Activated T-cell treated with anti-CD3 and anti-CD28 coated beads for 24 hours (primary cell): ENCODE results near the gene GTF3C5.
A peak's percentile ranks its signal among the peaks of the same experiment; 100 is the strongest.
"Not testable (repeated sequence)": the region's sequence is repeated elsewhere in the genome, so short reads cannot be mapped to it uniquely, and the experiment has no call there.

Source experiments
- DNase-seq: peaks from one replicate; pipeline ENCODE4 v3.0.0-alpha.2; 2020; ENCODE audit warnings: low read depth

Gene GTF3C5

DNA sequence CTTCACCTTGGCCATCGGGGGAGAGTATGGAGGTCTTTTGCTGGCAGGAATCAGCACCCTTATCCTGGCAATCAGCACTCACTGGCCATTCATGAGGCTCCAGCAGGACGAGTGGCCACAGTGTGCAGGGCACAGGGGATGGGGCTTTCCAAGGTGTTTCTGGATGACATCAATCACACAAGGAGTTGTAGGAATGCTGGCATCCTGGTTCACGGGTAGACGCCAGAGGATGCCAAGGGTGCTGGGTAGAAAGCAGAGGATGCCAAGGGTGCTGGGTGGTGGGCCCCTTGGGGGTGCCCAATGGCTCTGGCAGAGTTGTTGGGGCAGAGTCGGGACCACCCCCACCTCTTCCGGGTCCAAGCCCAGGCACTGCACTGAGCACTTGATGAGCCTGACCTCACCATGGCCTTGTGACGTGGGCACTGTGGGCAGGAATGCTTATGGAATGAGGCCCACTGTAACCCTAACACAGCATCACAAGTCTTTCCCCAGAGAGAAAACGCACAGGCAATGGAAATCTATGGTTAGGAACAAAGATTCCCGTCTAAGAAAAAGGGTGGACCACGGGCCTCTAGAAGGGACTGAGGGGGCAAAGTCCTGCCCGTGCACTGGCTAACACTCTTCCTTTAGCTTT, 60.1 kb downstream of the GTF3C5 start:
- no peak for DNase-seq

DNA sequence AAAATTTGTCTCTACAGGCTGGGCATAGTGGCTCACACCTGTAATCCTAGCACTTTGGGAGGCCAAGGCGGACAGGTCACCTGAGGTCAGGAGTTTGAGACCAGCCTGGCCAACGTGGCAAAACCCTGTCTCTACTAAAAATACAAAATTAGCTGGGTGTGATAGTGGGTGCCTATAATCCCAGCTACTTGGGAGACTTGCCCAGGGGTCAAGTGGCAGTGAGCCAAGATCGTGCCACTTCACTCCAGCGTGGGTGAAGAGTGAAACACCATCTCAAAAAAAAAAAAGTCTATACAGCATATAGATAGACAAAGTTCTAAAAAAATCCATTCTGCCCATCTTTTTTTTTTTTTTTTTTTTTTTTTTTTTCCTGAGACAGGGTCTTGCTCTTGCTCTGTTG, 63.6 kb downstream of the GTF3C5 start:
- not testable (repeated sequence) for DNase-seq

DNA sequence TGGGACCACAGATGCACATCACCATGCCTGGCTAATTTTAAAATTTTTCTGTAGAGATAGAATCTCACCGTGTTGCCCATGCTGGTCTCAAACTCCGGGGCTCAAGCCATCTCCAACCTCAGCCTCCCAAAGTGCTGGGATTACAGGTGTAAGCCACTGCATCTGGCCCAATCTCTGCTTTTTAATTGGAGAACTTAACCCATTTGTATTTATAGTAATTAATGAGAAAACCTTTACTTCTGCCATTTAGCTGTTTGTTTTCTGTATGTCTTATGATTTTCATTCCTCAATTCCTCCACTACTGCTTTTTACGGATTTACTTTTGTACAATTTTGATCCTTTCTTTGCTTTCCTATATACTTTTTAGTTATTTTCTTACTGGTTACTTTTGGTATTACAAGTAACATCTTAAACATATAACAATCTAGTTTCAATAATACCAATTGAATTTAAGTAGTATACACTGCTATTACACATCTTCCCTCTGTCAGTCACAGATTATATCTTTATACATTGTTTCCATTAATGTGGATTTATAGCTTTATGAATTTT, 64.1 kb downstream of the GTF3C5 start:
- no peak for DNase-seq

- no peak for DNase-seq
Measured at GRCh38 chr9:133098104-133098754, 67.4 kb downstream of the GTF3C5 start.

DNA sequence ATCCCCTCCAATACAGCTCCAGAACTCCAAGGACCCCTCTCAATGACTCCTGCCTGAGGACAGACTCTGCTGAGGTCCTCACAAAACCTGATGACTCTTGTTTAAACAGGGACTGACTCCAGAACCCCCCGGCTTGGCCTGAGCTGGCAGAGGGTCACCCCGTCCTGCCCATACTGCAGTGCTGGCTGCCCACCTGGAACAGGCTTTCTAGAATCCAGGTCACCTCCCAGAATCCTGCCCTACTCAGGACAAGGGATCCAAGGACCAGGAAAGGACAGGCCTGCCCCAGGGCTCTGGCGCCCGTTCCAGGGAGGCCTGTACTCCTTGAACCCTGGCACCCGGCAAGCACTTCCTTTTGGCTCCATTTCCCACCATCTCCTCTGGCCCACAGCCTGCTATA, 68.1 kb downstream of the GTF3C5 start:
- no peak for DNase-seq

GRCh38 chr9:133099726-133100505, 69.1 kb downstream of the GTF3C5 start:
- no peak for DNase-seq

- no peak for DNase-seq
Measured at GRCh38 chr9:133100506-133101355, 69.9 kb downstream of the GTF3C5 start.

GRCh38 chr9:133101356-133102189, 70.8 kb downstream of the GTF3C5 start:
- DNase-seq: no peak

DNA sequence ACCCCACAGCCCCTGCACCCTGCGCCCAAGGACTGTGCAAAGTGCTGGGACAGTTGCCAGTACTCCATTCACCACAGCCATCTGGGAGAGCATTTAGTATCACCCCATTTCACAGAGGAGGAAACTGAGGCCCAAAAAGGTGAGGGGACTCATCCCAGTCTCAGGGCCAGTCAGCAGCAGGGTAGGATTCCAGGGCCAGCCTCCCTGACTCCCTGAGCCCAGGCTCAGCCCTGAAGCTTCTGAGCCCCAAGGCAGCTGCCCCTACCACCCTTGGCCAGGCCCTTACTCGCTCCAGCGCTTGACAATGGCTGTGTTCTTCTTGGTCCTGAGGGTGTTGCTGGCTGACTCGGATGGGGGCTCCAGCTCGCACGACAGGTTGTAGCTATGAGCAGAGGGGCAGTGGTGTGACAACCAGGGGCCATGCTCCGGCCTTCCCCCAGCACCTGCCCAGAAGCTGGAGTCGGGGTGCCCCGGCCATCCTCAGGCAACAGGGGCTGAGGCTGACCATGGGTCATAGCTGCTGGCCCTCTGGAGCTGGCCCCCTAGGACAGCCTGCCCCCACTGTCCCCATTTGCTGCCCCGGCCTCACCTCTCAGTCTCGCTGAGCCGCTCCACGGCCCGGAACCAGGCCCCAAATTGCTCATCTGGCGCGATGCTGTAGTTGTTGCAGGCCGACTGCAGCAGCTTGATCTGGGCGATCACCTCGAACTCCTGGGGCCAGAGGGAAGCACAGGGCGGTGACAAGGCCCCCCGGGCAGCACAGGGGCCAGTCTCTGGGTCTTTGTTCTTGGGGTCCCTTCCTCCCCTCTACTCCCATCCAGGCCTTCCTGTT, 71.6 kb downstream of the GTF3C5 start:
- DNase-seq: no peak

DNA sequence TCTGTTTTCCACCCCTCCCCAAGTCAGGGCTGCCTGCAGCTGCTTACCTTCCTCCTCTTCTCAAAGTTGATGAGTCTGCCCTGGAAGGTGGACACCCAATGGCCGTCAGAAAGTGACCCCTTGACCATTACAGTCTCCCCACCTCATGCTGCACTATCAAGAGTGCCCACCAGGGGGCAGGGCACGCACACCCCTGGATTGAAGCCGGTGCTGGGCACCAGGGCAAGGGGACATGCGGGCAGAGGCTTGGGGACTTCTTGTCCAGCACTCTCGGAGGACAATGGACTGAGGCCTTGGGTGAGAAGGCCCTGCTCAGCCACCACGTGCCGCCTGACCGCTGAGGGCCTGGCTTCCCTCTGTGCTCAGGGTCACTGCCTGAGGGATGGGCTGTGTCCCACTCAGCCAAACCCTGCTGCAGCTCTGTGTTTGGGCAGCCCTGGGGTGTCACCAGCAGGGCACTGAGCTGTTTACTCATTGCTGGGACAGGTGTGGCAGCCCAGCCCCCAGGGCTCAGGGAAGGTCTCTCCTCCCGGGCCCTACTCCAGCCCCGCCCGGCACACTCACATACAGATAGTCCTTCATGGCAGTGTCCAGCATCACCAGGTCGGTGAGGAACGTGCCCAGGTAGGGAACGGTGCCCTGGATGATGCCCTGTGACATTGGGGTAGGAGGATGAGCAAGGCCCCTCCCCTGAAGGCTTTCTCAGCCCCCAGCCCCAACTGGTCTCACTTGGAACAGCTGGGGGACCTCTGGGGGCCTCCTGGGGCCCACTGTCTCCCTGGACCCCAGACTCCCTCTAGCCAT, 72.6 kb downstream of the GTF3C5 start:
- DNase-seq: peak; percentile 37

DNA sequence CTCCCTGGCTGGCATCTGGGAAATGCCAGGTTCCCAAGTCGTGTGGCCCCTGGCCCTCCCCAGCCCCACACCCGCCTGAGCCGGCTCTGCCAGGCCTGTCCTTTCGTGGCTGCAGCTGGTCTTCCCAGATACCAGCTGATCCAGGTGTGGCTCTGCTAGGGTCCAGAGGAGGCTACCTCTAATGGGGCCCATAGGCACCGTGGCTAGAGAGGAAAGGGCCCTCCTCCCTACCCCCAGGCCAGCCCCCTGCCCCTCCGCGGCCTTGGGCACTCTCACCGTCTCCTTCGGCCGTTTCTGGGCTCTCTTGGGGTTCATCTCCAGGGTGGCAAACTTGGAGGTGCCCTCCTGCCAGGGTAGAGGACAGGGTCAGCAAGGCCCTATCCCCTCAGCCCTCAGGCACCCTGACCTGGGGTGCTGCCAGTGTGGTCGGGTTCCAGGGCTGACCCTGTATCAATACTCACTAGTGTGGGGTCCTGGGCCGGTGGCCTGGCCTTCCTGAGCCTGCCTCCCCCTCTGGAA, 73.2 kb downstream of the GTF3C5 start:
- no peak for DNase-seq

GRCh38 chr9:133104718-133105460, 74.1 kb downstream of the GTF3C5 start:
- no peak for DNase-seq

- DNase-seq: no peak
Measured at GRCh38 chr9:133105461-133105770, 74.6 kb downstream of the GTF3C5 start.

DNA sequence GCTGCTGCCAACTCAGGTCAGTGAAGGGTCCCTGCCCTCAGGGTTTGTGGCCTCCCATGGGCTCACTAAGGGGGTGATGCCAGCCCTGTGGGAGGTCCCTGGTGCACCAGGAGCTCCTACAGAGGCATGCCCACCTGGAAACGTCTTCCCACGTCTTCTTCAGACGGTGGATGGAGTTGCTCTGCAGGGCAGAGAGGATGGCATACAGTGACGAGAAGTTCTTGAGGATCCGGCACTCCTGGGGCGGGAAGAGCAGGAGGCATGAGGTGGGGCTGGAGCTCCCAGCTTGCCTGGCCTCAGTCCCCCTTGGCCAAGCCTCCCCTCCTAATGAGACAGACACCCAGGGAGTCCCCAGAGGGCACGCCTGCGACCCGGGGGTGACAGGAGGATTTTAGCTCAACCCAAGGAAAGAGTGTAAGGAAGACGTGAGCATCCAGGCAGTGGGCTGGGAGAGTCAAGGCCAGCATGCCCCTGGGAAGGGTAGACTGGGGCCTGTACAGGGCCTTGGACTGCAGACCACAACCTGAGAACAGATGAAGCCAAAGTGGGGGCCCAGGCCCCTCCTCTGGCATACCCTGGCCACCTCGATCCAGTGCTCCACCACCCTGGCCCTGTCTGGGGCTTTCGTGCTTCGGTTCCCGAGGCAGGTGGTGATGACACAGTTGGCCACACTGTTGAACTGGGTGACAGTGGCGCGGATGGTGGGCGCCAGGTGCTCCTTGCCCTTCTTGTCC, 75.9 kb downstream of the GTF3C5 start:
- no peak for DNase-seq

GRCh38 chr9:133107245-133107722, 76.5 kb downstream of the GTF3C5 start:
- DNase-seq: no peak
